AG08396 (cell line): ENCODE measurements around the gene NES.

Source experiments
- DNase-seq: peaks from one replicate; pipeline ENCODE4 v3.0.0; 2012; ENCODE audit warnings: low spot score, mixed read lengths

NES gene

GRCh38 chr1:156662005-156662799 is 15.0 kb downstream of the NES start:
- DNase-seq, result no peak

- DNase-seq, result no peak
These were observed 16.5 kb downstream of the NES start for GRCh38 chr1:156660752-156661112.

GRCh38 chr1:156659988-156660751 is 17.0 kb downstream of the NES start:
- peak; percentile 99 for DNase-seq

GRCh38 chr1:156659661-156659987 is 17.6 kb downstream of the NES start:
- no peak for DNase-seq

GRCh38 chr1:156658945-156659574 is 18.1 kb downstream of the NES start:
- no peak for DNase-seq

GRCh38 chr1:156658496-156658895 is 18.7 kb downstream of the NES start:
- no peak for DNase-seq

- DNase-seq, result no peak
These were observed 19.4 kb downstream of the NES start for GRCh38 chr1:156657741-156658319.

GRCh38 chr1:156656806-156657740 is 20.1 kb downstream of the NES start:
- peak; percentile 91 for DNase-seq

GRCh38 chr1:156655904-156656516 is 21.2 kb downstream of the NES start:
- DNase-seq, result no peak

- DNase-seq, result no peak
These were observed 21.9 kb downstream of the NES start for GRCh38 chr1:156655151-156655903.

GRCh38 chr1:156654700-156655099 is 22.5 kb downstream of the NES start:
- no peak for DNase-seq

GRCh38 chr1:156652992-156653355 is 24.2 kb downstream of the NES start:
- no peak for DNase-seq

- DNase-seq, result peak; percentile 60
These were observed 24.8 kb downstream of the NES start for GRCh38 chr1:156652131-156652991.

- DNase-seq, result no peak
These were observed 28.3 kb downstream of the NES start for GRCh38 chr1:156648951-156649350.

GRCh38 chr1:156648496-156648895 is 28.7 kb downstream of the NES start:
- DNase-seq, result no peak

- DNase-seq, result no peak
These were observed 29.9 kb downstream of the NES start for GRCh38 chr1:156647351-156647750.

GRCh38 chr1:156646738-156647211 is 30.4 kb downstream of the NES start:
- no peak for DNase-seq

- DNase-seq, result no peak
These were observed 31.5 kb downstream of the NES start for GRCh38 chr1:156645666-156646065.

GRCh38 chr1:156645056-156645455 is 32.2 kb downstream of the NES start:
- DNase-seq, result no peak
